ENCODE results near the gene HERC2. TPM values are rescaled to one million over a fixed set of nuclear protein-coding genes. Genes with fewer than 3 reads are reported as not detected.

Gene HERC2
- total RNA-seq, 4 donors from 2014 or later: 14.1 to 98.3 (median 58.6) TPM

- Histone ChIP-seq H3K27ac (no peak overlapping the region), H3K9me3 (no peaks in the 10 kb centered on the region), H3K27me3 (peaks cover 0 to 13% of the 10 kb centered on the region in 2 donors), H3K4me3 (no peak overlapping the region), H3K4me1 (peaks cover 0 to 9% of the 10 kb centered on the region in 2 donors), H3K36me3 (no peaks in the 10 kb centered on the region)
- TF ChIP-seq POLR2A (IDR thresholded peaks at IDR 0.05): no peak
- TF ChIP-seq CTCF (IDR thresholded peaks at IDR 0.05): no peak
- intact Hi-C loops (cut with DNase I; ENCODE audit: low total_unique reads): no loop called here
- DNase-seq: no peak
These were observed 222.3 kb downstream of the HERC2 start for GRCh38 chr15:28099555-28100140.

- no peak within 1 kb of the TSS for H3K4me3 ChIP-seq
- no peak for DNase-seq
- H3K27me3 ChIP-seq: peaks cover 0 to 18% of the 10 kb centered on the region in 2 donors
- no peaks in the 10 kb centered on the region for H3K9me3 ChIP-seq
- H3K4me1 ChIP-seq: peaks cover 0 to 12% of the 10 kb centered on the region in 2 donors
- intact Hi-C loops (cut with DNase I; ENCODE audit: low total_unique reads): no loop called here
- TF ChIP-seq POLR2A (IDR thresholded peaks at IDR 0.05) (no peak), CTCF (IDR thresholded peaks at IDR 0.05) (no peak)
- no peaks in the 10 kb centered on the region for H3K36me3 ChIP-seq
- H3K27ac ChIP-seq: no peak within 1 kb of the TSS
These were observed 223.0 kb downstream of the HERC2 start, which contains the start of gene OCA2 for GRCh38 chr15:28098766-28099554. Gene OCA2, minus strand, starts transcription at chr15:28099315. Its CDS starts 17,441 bp downstream, at chr15:28081874.

- TF ChIP-seq POLR2A (IDR thresholded peaks at IDR 0.05) (no peak), CTCF (IDR thresholded peaks at IDR 0.05) (no peak)
- H3K9me3 ChIP-seq: no peaks in the 10 kb centered on the region
- no peaks in the 10 kb centered on the region for H3K36me3 ChIP-seq
- H3K27me3 ChIP-seq: peaks cover 0 to 22% of the 10 kb centered on the region in 2 donors
- DNase-seq: no peak
- intact Hi-C loops (cut with DNase I; ENCODE audit: low total_unique reads): no loop called here
- H3K4me3 ChIP-seq: no peak overlapping the region
- peaks cover 0 to 12% of the 10 kb centered on the region in 2 donors for H3K4me1 ChIP-seq
- H3K27ac ChIP-seq: no peak overlapping the region
These were observed 223.6 kb downstream of the HERC2 start for GRCh38 chr15:28098360-28098765.

- Histone ChIP-seq H3K9me3 (no peaks in the 10 kb centered on the region), H3K4me1 (peaks cover 0 to 12% of the 10 kb centered on the region in 2 donors), H3K27ac (no peak overlapping the region), H3K4me3 (no peak overlapping the region), H3K36me3 (no peaks in the 10 kb centered on the region), H3K27me3 (peaks cover 0 to 22% of the 10 kb centered on the region in 2 donors)
- TF ChIP-seq POLR2A (IDR thresholded peaks at IDR 0.05) (no peak), CTCF (IDR thresholded peaks at IDR 0.05) (no peak)
- intact Hi-C loops (cut with DNase I; ENCODE audit: low total_unique reads): no loop called here
- no peak for DNase-seq
These were observed 224.2 kb downstream of the HERC2 start for GRCh38 chr15:28097656-28098359.

All from uterus (tissue), 4 donors.